K562 (cell line): Measurements from ENCODE around the gene TMEM72. TPM values are rescaled to one million over a fixed set of nuclear protein-coding genes. Genes with fewer than 3 reads are reported as not detected.

Experiments
- ARID3A ChIP-seq: IDR thresholded peaks from 2 replicates; pipeline ENCODE4 v1.6.1; 2012; ENCODE audit warnings: low read depth, low read length, improper control_type of control experiment, borderline replicate concordance
- CBFA2T2 ChIP-seq: fragments of 450-650 bp; conservative IDR thresholded peaks from 2 replicates; pipeline ENCODE4 v1.6.1; 2017; ENCODE audit warnings: mild to moderate bottlenecking
- CBFA2T3 ChIP-seq: fragments of 450-650 bp; IDR thresholded peaks from 2 replicates; pipeline ENCODE4 v1.6.1; 2017
- HNRNPH1 ChIP-seq: fragments of 200-400 bp; formaldehyde crosslinking; optimal IDR thresholded peaks from 2 replicates; pipeline ENCODE3; 2017; ENCODE audit warnings: low read depth, mild to moderate bottlenecking, low read length, moderate library complexity
- MAFG ChIP-seq: fragments of 450-650 bp; conservative IDR thresholded peaks from 2 replicates; pipeline ENCODE4 v1.6.1; 2016; ENCODE audit warnings: missing genetic modification characterization, missing compliant biosample characterization
- NRF1 ChIP-seq, 2 experiments: fragments of 450-650 bp; IDR thresholded peaks in 1 of 2; conservative IDR thresholded peaks in 1 of 2; 2 replicates each; pipeline ENCODE4 v1.6.1; 2014; ENCODE audit warnings: mild to moderate bottlenecking in 2 of 2
- SREBF2 ChIP-seq: sonication (generic); formaldehyde crosslinking; IDR thresholded peaks from 2 replicates; pipeline ENCODE4 v1.4.0; 2020; ENCODE audit warnings: mild to moderate bottlenecking, missing genetic modification reagents
- XRCC5 ChIP-seq: fragments of 200-400 bp; formaldehyde crosslinking; IDR thresholded peaks from 2 replicates; pipeline ENCODE4 v1.6.1; 2017; ENCODE audit warnings: low read depth, mild to moderate bottlenecking, low read length
- ZNF407 ChIP-seq: fragments of 450-650 bp; IDR thresholded peaks from 2 replicates; pipeline ENCODE4 v1.6.1; 2016; ENCODE audit warnings: low read depth
- ZNF77 ChIP-seq: fragments of 250-450 bp; sonication (Bioruptor Pico); IDR thresholded peaks from 2 replicates; pipeline ENCODE4 v1.5.0; 2020
- polyA plus RNA-seq, 8 experiments: library from polyadenylated mRNA; depleted of rRNA in 4 of 8; stranded (reverse) in 5 of 8; unstranded in 3 of 8; fragments of >200 nt; fragmentation: Nextera tagmentation in 2 of 8; fragmentation: Illumina TruSeq in 1 of 8; extraction: Ambion mirVana in 2 of 8; extraction: Trizol in 1 of 8; gene quantifications; 2 replicates each; pipeline versions ENCODE4 v1.2.1 to v1.2.3, GENCODE V29; 2011 to 2014; ENCODE audit warnings: inconsistent platforms in 1 of 8, missing spikeins in 1 of 8
- total RNA-seq, 7 experiments: library from RNA; depleted of rRNA in 6 of 7; stranded (reverse); fragments of >200 nt in 6 of 7; fragmentation: Illumina TruSeq in 2 of 7; extraction: Trizol in 2 of 7; gene quantifications; 2 replicates each; pipeline versions ENCODE4 v1.2.1 to v1.2.3, GENCODE V29; 2011 to 2021; ENCODE audit warnings: low replicate concordance in 1 of 7

The TMEM72 gene
- total and polyA plus RNA-seq, 9 of the 15 experiments (the other 6 are each of a cell fraction or from before 2014, with no cell fraction given): not detected

GRCh38 chr10:44947371-44948152 is 36.4 kb downstream of the TMEM72 start (continued):
- TF ChIP-seq ZNF77: no peak
- no peak for TF ChIP-seq ARID3A
- no peak for TF ChIP-seq NRF1 (conservative IDR thresholded peaks at IDR 0.05 in 1 of 2, IDR thresholded peaks at IDR 0.05 in 1 of 2)
- 0 out of 2 replicates have a peak, but pooled peaks have one; percentile 26 for TF ChIP-seq CBFA2T3
- no peak for TF ChIP-seq MAFG
- no peak for TF ChIP-seq ZNF407
- TF ChIP-seq CBFA2T2: peak; percentile 21; the same call in 1 of the 2 replicates
- TF ChIP-seq HNRNPH1: no peak
- TF ChIP-seq XRCC5: no peak
- no peak for TF ChIP-seq SREBF2
